Fibroblast of skin of scalp (primary cell): Measurements from ENCODE around the gene CALM3.
A peak's percentile ranks its signal among the peaks of the same experiment; 100 is the strongest.

Experiments used
- DNase-seq: peaks from one replicate; pipeline ENCODE4 v3.0.0-alpha.2; 2013

CALM3 gene

GRCh38 chr19:46639358-46640182 is 38.4 kb downstream of the CALM3 start:
- DNase-seq, result peak; percentile 85

GRCh38 chr19:46640656-46641055 is 39.5 kb downstream of the CALM3 start:
- DNase-seq, result no peak

GRCh38 chr19:46644720-46645119 is 43.6 kb downstream of the CALM3 start:
- DNase-seq, result no peak

- no peak for DNase-seq
Measured at GRCh38 chr19:46646402-46646801, 45.3 kb downstream of the CALM3 start.

GRCh38 chr19:46648060-46648960 is 47.2 kb downstream of the CALM3 start:
- DNase-seq, result no peak

GRCh38 chr19:46648961-46649960 is 48.1 kb downstream of the CALM3 start:
- no peak for DNase-seq

GRCh38 chr19:46650445-46650844 is 49.3 kb downstream of the CALM3 start:
- DNase-seq, result no peak

- no peak for DNase-seq
Measured at GRCh38 chr19:46654621-46655152, 53.6 kb downstream of the CALM3 start.

GRCh38 chr19:46656541-46656940 is 55.4 kb downstream of the CALM3 start:
- no peak for DNase-seq

- peak; percentile 39 for DNase-seq
Measured at GRCh38 chr19:46659151-46660007, 58.2 kb downstream of the CALM3 start.

GRCh38 chr19:46660008-46660517 is 58.9 kb downstream of the CALM3 start:
- peak; percentile 43 for DNase-seq
